Adrenal gland (tissue), 5 donors: ENCODE results near the gene GRIA4.

ENCODE experiments used
- CTCF ChIP-seq, 6 experiments: fragments of 450-650 bp in 4 of 6; fragments of 200-600 bp in 2 of 6; sonication (generic) in 1 of 6; IDR thresholded peaks; 1 replicate in 5 of 6; 2 replicates in 1 of 6; pipeline versions ENCODE4 v1.5.1 to v1.8.0; 2016 to 2021; ENCODE audit warnings: antibody characterized with exemption in 6 of 6, mild to moderate bottlenecking in 2 of 6, moderate library complexity in 1 of 6
- POLR2A ChIP-seq, 2 donors: fragments of 450-650 bp; IDR thresholded peaks; one replicate each; pipeline ENCODE4 v1.6.1; 2017; ENCODE audit warnings: antibody characterized with exemption in 2 of 2, mild to moderate bottlenecking in 2 of 2, moderate library complexity in 1 of 2
- donor health status: DM: no; HTN: no; CAD: no.

DNA sequence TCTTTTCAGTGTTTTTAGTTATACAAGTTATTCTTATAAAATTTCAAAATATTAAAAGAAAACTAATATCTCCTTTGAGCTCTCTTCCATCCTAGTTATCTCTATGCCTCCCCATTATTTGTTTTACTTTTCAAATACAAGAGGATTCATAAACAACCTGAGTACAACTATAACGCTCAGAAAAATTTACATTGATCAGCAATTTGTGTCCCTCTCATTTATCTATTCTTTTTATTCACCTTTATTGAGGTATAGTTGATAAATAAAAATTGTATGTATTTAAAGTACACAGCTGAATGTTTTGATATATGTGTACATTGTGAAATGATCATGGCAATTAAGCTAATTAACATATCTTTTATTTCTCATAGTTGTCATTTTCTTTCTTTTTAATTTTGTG is 57.6 kb downstream of the GRIA4 start:
- TF ChIP-seq POLR2A (IDR thresholded peaks at IDR 0.05) (no peak), CTCF (IDR thresholded peaks at IDR 0.05) (no peak)
